ENCODE data around the gene SPRN. TPM values are rescaled to one million over a fixed set of nuclear protein-coding genes. Genes with fewer than 3 reads are reported as not detected.

Gene SPRN
- total RNA-seq, 1 donor from 2014 or later = 0.12 TPM

DNA sequence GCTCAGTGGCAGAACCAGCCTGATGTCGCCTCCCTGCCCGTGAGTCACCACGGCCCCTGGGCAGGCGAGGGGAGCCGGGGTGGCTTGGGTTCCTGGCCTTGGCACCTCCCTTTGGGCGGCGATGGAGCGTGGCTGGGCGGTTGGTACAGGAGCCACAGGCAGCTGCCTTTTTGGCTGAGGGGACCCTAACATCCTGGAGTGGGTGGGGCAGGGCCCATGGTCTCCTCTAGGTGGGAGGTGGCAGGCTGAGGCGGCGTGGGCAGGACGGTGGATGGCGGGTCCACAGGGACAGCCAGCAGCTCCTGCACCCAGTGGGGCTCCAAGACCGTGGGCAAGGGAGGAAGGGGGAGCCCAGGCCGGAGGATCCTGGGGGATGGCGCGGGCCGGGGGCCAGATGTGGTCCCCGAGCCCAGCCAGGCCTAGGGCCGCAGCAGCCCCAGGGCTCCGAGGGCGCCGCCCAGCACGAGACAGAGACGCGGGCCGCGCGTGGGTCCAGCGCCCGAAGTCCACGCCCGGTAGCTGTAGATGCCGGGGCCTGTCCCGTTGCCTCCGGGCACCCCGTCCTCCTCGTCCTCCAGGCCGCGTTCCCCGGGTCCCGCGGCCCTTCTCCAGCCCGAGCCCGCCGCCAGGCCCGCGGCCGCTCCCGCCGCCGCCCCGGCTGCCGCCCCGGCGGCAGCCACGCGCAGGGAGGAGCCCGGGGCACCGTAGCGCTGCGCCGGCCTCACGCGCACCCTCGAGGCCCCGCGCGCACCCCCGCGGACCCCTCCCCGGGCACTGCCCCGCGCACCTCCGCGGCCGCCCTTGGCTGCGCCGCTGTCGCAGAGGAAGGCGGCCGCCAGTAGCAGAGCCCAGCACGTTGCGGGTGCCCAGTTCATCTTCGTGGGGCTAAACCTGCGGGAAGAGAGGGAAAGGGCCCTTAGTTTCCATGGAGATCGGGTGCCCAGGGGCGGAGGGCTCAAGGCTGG, 1.3 kb downstream of the SPRN start:
- Mint-ChIP-seq H3K9me3 (ENCODE audit: low read depth) (no peaks in the 10 kb centered on the region), H3K36me3 (ENCODE audit: insufficient read depth) (peaks cover 6% of the 10 kb centered on the region), H3K27ac (no peak overlapping the region), H3K27me3 (peaks cover 8% of the 10 kb centered on the region), H3K4me3 (ENCODE audit: low read depth) (peak overlapping the region; percentile 37), H3K4me1 (ENCODE audit: low read depth) (no peaks in the 10 kb centered on the region)
- TF ChIP-seq, protein P1, sequence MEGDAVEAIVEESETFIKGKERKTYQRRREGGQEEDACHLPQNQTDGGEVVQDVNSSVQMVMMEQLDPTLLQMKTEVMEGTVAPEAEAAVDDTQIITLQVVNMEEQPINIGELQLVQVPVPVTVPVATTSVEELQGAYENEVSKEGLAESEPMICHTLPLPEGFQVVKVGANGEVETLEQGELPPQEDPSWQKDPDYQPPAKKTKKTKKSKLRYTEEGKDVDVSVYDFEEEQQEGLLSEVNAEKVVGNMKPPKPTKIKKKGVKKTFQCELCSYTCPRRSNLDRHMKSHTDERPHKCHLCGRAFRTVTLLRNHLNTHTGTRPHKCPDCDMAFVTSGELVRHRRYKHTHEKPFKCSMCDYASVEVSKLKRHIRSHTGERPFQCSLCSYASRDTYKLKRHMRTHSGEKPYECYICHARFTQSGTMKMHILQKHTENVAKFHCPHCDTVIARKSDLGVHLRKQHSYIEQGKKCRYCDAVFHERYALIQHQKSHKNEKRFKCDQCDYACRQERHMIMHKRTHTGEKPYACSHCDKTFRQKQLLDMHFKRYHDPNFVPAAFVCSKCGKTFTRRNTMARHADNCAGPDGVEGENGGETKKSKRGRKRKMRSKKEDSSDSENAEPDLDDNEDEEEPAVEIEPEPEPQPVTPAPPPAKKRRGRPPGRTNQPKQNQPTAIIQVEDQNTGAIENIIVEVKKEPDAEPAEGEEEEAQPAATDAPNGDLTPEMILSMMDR (IDR thresholded peaks at IDR 0.05; ENCODE audit: unreplicated experiment) = no peak
- no peak for DNase-seq (ENCODE audit: low spot score, unreplicated experiment)

DNA sequence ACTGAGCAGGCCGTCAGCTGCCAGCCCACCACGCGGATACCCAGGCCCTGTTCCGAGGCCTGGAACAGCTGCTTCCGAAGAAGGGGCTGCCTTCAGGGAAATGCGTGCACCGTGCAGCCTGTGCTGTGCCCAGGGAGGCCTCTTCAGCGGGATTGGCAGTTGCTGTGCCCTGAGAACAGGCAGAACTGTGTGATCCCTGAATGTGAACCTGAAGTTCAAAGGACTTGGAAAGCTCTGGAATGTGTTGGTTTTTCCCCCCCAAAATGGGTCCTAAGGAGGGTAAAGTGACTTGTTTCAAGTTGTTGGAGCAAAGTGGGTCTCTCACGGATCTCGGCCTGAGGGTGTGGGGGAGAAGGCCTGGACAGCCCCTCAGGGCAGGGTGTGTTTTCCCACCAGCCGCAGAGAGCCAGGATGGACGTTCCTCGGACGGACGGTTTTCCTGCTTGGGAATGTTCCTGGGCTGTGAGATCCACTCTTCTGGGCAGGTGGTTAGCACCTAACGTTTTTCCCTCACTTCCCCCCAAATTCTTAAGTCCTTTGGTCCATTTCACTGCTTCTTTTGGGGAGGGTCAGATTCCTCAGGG, 2.1 kb downstream of the SPRN start:
- no peak for DNase-seq (ENCODE audit: low spot score, unreplicated experiment)

DNA sequence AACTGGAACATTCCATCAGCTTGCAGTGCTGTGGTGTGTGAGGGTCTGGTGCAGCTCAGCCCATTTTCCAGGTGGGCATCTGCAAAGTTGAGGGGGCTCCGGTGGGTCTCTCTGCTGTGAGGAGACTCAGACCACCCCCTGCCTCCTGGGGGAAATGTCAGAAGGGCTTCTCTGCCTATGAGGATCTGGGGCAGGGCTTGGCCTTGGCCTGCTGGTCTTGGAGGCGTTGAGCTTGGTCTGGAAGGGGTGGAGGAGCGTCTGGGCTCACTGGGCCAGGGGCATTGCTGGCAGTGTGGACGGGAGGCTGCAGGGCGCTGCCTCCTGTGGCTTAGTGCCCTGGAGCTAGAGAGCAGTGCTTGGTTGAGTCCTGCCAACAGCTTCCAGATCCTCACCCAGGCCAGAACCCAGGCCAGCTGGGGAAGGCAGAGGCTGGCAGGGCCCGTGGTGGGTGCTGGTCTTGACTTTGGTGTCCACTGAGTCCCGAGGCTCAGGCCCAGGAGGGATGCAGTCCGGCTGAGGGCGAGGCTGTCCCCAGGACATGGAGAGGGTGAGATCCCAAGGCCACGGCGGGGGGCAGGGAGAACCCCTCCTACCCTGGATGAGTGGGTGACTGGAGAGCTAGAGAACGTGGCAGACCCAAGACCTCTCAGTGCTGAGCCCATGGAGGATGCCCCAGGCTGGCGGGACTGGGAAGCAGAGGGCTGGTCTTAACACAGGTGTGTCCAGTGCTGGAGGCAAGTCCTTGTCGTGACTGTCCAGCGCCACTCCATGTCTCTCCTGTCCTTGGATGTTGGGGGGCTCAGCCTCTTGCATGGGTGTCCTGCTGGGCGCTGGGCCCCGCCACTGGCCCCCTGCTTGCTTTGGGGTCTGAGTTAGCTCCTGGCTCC, 2.8 kb downstream of the SPRN start:
- Mint-ChIP-seq H3K4me3 (ENCODE audit: low read depth) (no peak overlapping the region), H3K27ac (no peak overlapping the region)

More for the DNA sequence above, 2.1 kb downstream of the SPRN start:
- peak overlapping the region; percentile 52 for H3K27ac Mint-ChIP-seq
- TF ChIP-seq, protein P1 (IDR thresholded peaks at IDR 0.05; ENCODE audit: unreplicated experiment) = no peak
- H3K27me3 Mint-ChIP-seq = peaks cover 8% of the 10 kb centered on the region
- peaks cover 6% of the 10 kb centered on the region for H3K36me3 Mint-ChIP-seq (ENCODE audit: insufficient read depth)
- no peaks in the 10 kb centered on the region for H3K4me1 Mint-ChIP-seq (ENCODE audit: low read depth)
- no peak overlapping the region for H3K4me3 Mint-ChIP-seq (ENCODE audit: low read depth)
- H3K9me3 Mint-ChIP-seq (ENCODE audit: low read depth) = no peaks in the 10 kb centered on the region

DNA sequence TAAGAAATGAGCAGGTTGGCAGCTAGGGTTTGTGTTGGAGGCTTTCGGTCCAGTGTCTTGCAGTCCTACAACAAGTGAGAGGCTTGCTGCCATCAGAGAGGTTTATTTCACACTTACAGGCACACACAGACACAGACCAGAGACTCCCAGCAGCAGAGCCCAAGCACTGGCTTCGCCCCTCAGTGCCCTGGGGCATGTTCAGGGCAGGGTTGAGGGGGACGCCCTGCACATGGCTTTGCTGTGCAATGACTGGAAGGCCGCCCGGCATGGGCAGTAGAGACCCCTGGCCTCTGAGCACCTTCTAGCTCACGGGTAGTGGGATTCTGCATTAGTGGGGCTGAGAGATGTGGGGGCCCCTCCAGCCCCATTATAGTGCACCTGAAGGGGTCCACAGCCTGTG, 3.8 kb downstream of the SPRN start:
- peaks cover 8% of the 10 kb centered on the region for H3K27me3 Mint-ChIP-seq

More for the DNA sequence above, 2.8 kb downstream of the SPRN start:
- TF ChIP-seq, protein P1 (IDR thresholded peaks at IDR 0.05; ENCODE audit: unreplicated experiment) = no peak
- peaks cover 8% of the 10 kb centered on the region for H3K27me3 Mint-ChIP-seq
- H3K4me1 Mint-ChIP-seq (ENCODE audit: low read depth) = no peaks in the 10 kb centered on the region
- no peak for DNase-seq (ENCODE audit: low spot score, unreplicated experiment)
- no peaks in the 10 kb centered on the region for H3K9me3 Mint-ChIP-seq (ENCODE audit: low read depth)
- peaks cover 6% of the 10 kb centered on the region for H3K36me3 Mint-ChIP-seq (ENCODE audit: insufficient read depth)

More for the DNA sequence above, 3.8 kb downstream of the SPRN start:
- Mint-ChIP-seq H3K36me3 (ENCODE audit: insufficient read depth) (peaks cover 11% of the 10 kb centered on the region), H3K4me1 (ENCODE audit: low read depth) (no peaks in the 10 kb centered on the region), H3K9me3 (ENCODE audit: low read depth) (peaks cover 6% of the 10 kb centered on the region), H3K27ac (no peak overlapping the region), H3K4me3 (ENCODE audit: low read depth) (no peak overlapping the region)
- DNase-seq (ENCODE audit: low spot score, unreplicated experiment) = no peak
- TF ChIP-seq, protein P1 (IDR thresholded peaks at IDR 0.05; ENCODE audit: unreplicated experiment) = no peak
